ENCODE measurements around the gene TMEM117.

- TF ChIP-seq CTCF (IDR thresholded peaks at IDR 0.05; ENCODE audit: low read length) (no peak), EZH2 (IDR thresholded peaks at IDR 0.05; ENCODE audit: borderline replicate concordance, low read length) (no peak)
These were observed 252.8 kb downstream of the TMEM117 start for GRCh38 chr12:44088647-44089046.

Data from OCI-LY1 (cell line).